Measurements from ENCODE around the gene C13orf42. TPM values are rescaled to one million over a fixed set of nuclear protein-coding genes. Genes with fewer than 3 reads are reported as not detected.
A peak's percentile ranks its signal among the peaks of the same experiment; 100 is the strongest.

Gene C13orf42
- total RNA-seq, 2 donors from 2014 or later: not detected

GRCh38 chr13:51044023-51044665, 66.9 kb downstream of the C13orf42 start:
- intact Hi-C loops (cut with DNase I, micrococcal nuclease): no loop called here
- no peak for ATAC-seq
- DNase-seq: no peak

GRCh38 chr13:51043310-51043709, 67.8 kb downstream of the C13orf42 start:
- DNase-seq (no peak), ATAC-seq (no peak)
- intact Hi-C loops (cut with DNase I, micrococcal nuclease): no loop called here

DNA sequence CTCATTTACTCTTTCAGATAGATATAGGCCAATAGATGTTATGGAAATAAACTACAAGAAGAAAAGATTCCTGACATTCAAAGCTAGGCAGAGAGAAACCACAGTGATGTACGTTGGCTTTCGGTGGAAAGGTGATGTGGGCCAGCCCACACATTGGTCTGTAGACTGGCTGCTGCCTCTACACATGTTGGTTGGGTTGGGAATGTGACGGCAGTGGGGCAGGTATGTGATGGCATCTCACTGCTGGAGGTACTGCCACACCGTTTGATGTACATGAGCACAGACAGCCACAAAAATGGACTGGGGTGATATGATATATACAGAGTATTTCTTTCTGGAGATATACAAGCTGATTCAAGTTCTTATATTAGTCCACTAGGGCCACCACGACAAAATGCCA, 69.4 kb downstream of the C13orf42 start:
- ATAC-seq (no peak), DNase-seq (no peak)
- intact Hi-C loops (cut with DNase I, micrococcal nuclease): no loop called here

- intact Hi-C loops (cut with DNase I, micrococcal nuclease): no loop called here
- ATAC-seq (no peak), DNase-seq (no peak)
These were observed 69.9 kb downstream of the C13orf42 start for GRCh38 chr13:51041126-51041525.

DNA sequence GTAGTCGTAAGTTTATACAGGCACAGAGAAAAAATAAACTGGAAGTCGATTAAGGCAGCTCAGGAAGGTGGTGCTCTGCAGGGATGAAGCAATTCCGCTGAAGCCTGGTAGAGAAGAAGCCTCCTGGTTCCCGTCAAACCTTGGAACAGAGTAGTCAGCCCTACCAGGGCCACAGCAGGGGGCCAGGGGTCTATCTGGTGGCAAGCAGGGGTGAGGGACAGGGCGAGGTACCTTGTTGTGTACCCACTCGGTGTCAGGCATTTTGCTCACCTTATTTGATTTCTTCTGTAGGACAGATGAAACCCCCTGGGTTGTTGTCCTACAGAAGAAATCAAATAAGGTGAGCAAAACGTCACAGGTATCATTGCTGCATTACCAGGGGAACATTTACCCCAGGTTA, 70.6 kb downstream of the C13orf42 start:
- intact Hi-C loops (cut with DNase I, micrococcal nuclease): no loop called here
- DNase-seq: no peak
- no peak for ATAC-seq

GRCh38 chr13:51036418-51036817, 74.7 kb downstream of the C13orf42 start:
- DNase-seq (no peak), ATAC-seq (no peak)
- intact Hi-C loops (cut with DNase I, micrococcal nuclease): no loop called here

DNA sequence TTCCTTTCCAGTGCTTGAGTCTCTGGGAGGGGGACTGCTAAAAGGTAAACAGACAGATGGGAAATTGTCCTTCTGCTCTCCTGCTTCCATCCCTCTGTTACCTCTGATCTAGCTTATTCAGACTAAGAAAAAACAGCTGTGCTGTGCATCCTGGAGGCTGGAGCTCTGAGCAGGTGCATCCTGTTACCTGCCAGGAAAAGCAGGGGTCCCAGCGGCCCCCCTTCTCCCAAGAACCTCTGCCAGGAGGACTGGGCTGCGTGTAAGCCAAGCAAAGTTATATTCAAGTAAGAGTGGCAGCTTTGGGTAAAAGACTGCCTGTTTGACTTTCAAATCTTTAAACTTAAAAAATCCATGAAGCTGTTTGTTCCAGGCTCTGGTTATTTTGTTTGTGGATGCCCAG, 75.1 kb downstream of the C13orf42 start:
- DNase-seq (no peak), ATAC-seq (no peak)
- intact Hi-C loops (cut with DNase I, micrococcal nuclease): no loop called here

GRCh38 chr13:51035469-51035868, 75.6 kb downstream of the C13orf42 start:
- DNase-seq: no peak
- intact Hi-C loops (cut with DNase I, micrococcal nuclease): no loop called here

GRCh38 chr13:51034906-51035305, 76.2 kb downstream of the C13orf42 start:
- DNase-seq: no peak
- peak; percentile 40 for ATAC-seq
- intact Hi-C loops (cut with DNase I, micrococcal nuclease): no loop called here

More at GRCh38 chr13:51035469-51035868, 75.6 kb downstream of the C13orf42 start:
- no peak for ATAC-seq

DNA sequence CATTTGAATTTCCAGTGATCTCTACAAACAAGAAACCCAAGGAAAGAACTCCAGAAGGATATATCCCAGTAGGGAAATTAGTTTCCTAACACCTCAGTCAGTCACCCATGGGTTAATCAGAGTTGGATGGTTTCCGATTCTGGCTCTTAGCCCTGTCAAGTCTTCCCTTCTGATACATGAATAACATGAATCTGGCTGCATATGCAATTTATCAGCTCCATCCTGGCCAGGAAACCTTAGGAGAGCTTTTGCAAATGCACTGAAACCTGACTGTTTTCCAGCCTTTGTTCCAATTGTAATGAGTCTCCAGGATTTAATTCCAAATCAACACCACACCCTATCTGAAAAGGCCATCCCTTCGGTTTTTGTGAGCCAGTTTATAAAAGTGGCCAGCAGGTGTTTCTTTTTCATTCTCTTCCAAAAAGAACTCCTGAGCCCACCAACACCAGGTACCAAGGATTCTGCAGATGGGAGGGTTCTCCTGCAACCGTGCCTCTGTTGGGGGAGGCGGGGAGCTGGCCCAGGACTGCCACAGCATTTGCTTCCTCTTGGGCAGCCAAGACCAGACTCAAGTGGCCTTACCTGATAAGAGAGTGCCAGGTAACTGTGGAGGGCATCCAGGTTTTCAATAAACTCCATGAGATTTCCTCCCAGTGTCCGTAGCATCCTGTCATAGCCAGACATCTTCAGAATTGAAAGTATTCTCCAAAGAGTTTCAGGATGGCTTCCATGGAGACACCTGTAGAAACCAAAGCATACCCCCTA, 77.5 kb downstream of the C13orf42 start:
- intact Hi-C loops (cut with DNase I, micrococcal nuclease): no loop called here
- DNase-seq: no peak
- ATAC-seq: no peak

GRCh38 chr13:51032831-51033230, 78.2 kb downstream of the C13orf42 start:
- no peak for ATAC-seq
- DNase-seq: no peak
- intact Hi-C loops (cut with DNase I, micrococcal nuclease): no loop called here

Other genes with a start within 250 kb of the C13orf42 start
- gene RNASEH2B, start 201.5 kb downstream of the C13orf42 start, total RNA-seq: 10 to 100 TPM; 21.1 to 26.0 TPM
- gene FAM124A, start 111.1 kb upstream of the C13orf42 start, total RNA-seq: 1 to 10 TPM in 1 of 2 donors, under 1 TPM in 1; 0.89 to 3.1 TPM
- gene SERPINE3, start 228.4 kb upstream of the C13orf42 start, total RNA-seq: not detected

Data from left colon (tissue), 2 donors.